ENCODE results near the gene ICAM1. TPM values are rescaled to one million over a fixed set of nuclear protein-coding genes. Genes with fewer than 3 reads are reported as not detected.

The ICAM1 gene
- total and polyA plus RNA-seq, 2 of the 8 experiments (the other 6 are each of a cell fraction or from before 2014, with no cell fraction given) = 4.0 to 9.4 TPM

- TF ChIP-seq SP1 (IDR thresholded peaks at IDR 0.05; ENCODE audit: low read depth, low read length) = 0 out of 2 replicates have a peak, but pooled peaks have one; percentile 26
- TF ChIP-seq TEAD4 (IDR thresholded peaks at IDR 0.05; ENCODE audit: low read depth, low read length) = no peak
- peak; percentile 14 for TF ChIP-seq RNF2 (IDR thresholded peaks at IDR 0.05; ENCODE audit: borderline replicate concordance, low read depth, low read length, missing control alignments, poor library complexity, severe bottlenecking)
- no peak for TF ChIP-seq SP4 (IDR thresholded peaks at IDR 0.05; ENCODE audit: low read length)
- no peak for TF ChIP-seq ASH2L (IDR thresholded peaks at IDR 0.05; ENCODE audit: low read length)
- TF ChIP-seq SP2 (IDR thresholded peaks at IDR 0.05; ENCODE audit: low read length) = no peak
- no peak for TF ChIP-seq NRF1 (IDR thresholded peaks at IDR 0.05; ENCODE audit: low read depth, low read length)
- TF ChIP-seq EGR1 (IDR thresholded peaks at IDR 0.05; ENCODE audit: borderline replicate concordance, low read depth, low read length) = no peak
- TF ChIP-seq CHD2 (IDR thresholded peaks at IDR 0.05; ENCODE audit: low read length) = no peak
- TF ChIP-seq NANOG (IDR thresholded peaks at IDR 0.05; ENCODE audit: insufficient read depth, low read depth, low read length, poor library complexity, severe bottlenecking) = no peak
- TF ChIP-seq CREB1 (IDR thresholded peaks at IDR 0.05) = peak; percentile 17; the same call in 1 of the 2 replicates
- TF ChIP-seq CEBPB (IDR thresholded peaks at IDR 0.05; ENCODE audit: low read depth, low read length) = no peak
- no peak for TF ChIP-seq PHF8 (conservative IDR thresholded peaks at IDR 0.05; ENCODE audit: low read depth, low read length)
- TF ChIP-seq TAF1 (IDR thresholded peaks at IDR 0.05; ENCODE audit: low read depth, low read length) = no peak
- no peak for TF ChIP-seq MAX (IDR thresholded peaks at IDR 0.05)
- TF ChIP-seq EZH2 (IDR thresholded peaks at IDR 0.05; ENCODE audit: low read depth, low read length, severe bottlenecking) = peak; percentile 65
These were observed 19.5 kb downstream of the ICAM1 start (continued) for GRCh38 chr19:10290357-10290875.

Data from H1 (cell line).